H1 (cell line): ENCODE results near the gene EHD4. TPM values are rescaled to one million over a fixed set of nuclear protein-coding genes. Genes with fewer than 3 reads are reported as not detected.

Experiments used
- BRCA1 ChIP-seq: IDR thresholded peaks from 2 replicates; pipeline ENCODE4 v1.6.1; 2012; ENCODE audit warnings: low read depth, low read length, improper control_type of control experiment
- CHD1 ChIP-seq: IDR thresholded peaks from 2 replicates; pipeline ENCODE4 v1.6.1; 2012; ENCODE audit warnings: low read depth, low read length, improper control_type of control experiment
- POLR2AphosphoS5 ChIP-seq: IDR thresholded peaks from 2 replicates; pipeline ENCODE4 v1.6.1; 2011; ENCODE audit warnings: low read depth, low read length
- polyA plus RNA-seq, 7 experiments: library from polyadenylated mRNA; depleted of rRNA in 3 of 7; stranded (reverse) in 5 of 7; unstranded in 2 of 7; fragments of >200 nt in 5 of 7; fragments of 200-250 nt in 2 of 7; gene quantifications; 1 replicate in 5 of 7; 2 replicates in 1 of 7; 4 replicates in 1 of 7; pipeline versions ENCODE4 v1.2.1 to v1.2.3, GENCODE V29; 2011 to 2013; ENCODE audit warnings: missing spikeins in 2 of 7, mixed read lengths in 2 of 7
- total RNA-seq: library from RNA; stranded (reverse); fragmentation: NEBNext Ultra II Directional; extraction: Animal tissue kit (Norgen Biotek cat#: 25700); gene quantifications from 2 replicates; pipeline ENCODE4 v1.2.1, GENCODE V29; 2021
- TF ChIP-seq, protein P1 (sequence below): IDR thresholded peaks from 2 replicates; pipeline ENCODE4 v1.6.1; 2012; ENCODE audit warnings: low read length, inconsistent platforms
- TF ChIP-seq, protein P2 (sequence below): fragments of 300-600 bp; sonication (generic); IDR thresholded peaks from 2 replicates; pipeline ENCODE4 v1.7.1; 2012; ENCODE audit warnings: low read length, moderate library complexity, mild to moderate bottlenecking, inconsistent platforms; ENCODE audit not compliant: insufficient replicate concordance

EHD4 gene
- total and polyA plus RNA-seq, 2 of the 8 experiments (the other 6 are each of a cell fraction or from before 2014, with no cell fraction given): 17.5 to 24.5 TPM

DNA sequence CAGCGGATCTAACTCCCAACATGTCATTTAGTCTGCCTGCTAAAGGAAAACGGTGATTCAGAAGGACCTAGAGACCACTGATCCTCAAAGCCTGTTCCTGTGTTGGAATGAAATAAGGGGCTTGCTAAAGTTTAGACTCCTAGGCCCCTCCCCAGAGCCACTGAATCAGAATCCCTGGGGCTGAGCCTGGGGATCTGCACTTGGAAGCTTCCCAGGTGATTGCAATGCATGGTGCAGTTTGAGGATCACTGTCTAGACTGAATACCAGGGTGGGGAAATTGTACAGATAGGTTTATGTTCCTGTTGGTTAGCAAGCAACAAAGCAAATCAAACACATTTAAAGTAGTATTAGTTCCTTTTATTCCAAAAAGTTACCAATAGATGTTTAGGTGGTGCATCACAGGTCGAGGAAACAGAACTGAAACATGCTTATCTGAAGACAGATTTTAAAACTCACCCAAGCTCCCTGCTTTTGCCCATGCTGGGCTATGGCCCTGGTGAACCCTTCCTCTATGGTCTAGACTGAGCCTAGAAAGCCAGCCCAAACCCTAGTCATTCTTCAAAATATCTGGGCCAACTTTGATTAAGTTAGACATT lies 48.9 kb downstream of the EHD4 start (continued):
- TF ChIP-seq, protein P1, sequence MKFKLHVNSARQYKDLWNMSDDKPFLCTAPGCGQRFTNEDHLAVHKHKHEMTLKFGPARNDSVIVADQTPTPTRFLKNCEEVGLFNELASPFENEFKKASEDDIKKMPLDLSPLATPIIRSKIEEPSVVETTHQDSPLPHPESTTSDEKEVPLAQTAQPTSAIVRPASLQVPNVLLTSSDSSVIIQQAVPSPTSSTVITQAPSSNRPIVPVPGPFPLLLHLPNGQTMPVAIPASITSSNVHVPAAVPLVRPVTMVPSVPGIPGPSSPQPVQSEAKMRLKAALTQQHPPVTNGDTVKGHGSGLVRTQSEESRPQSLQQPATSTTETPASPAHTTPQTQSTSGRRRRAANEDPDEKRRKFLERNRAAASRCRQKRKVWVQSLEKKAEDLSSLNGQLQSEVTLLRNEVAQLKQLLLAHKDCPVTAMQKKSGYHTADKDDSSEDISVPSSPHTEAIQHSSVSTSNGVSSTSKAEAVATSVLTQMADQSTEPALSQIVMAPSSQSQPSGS: no peak
- TF ChIP-seq, protein P2, sequence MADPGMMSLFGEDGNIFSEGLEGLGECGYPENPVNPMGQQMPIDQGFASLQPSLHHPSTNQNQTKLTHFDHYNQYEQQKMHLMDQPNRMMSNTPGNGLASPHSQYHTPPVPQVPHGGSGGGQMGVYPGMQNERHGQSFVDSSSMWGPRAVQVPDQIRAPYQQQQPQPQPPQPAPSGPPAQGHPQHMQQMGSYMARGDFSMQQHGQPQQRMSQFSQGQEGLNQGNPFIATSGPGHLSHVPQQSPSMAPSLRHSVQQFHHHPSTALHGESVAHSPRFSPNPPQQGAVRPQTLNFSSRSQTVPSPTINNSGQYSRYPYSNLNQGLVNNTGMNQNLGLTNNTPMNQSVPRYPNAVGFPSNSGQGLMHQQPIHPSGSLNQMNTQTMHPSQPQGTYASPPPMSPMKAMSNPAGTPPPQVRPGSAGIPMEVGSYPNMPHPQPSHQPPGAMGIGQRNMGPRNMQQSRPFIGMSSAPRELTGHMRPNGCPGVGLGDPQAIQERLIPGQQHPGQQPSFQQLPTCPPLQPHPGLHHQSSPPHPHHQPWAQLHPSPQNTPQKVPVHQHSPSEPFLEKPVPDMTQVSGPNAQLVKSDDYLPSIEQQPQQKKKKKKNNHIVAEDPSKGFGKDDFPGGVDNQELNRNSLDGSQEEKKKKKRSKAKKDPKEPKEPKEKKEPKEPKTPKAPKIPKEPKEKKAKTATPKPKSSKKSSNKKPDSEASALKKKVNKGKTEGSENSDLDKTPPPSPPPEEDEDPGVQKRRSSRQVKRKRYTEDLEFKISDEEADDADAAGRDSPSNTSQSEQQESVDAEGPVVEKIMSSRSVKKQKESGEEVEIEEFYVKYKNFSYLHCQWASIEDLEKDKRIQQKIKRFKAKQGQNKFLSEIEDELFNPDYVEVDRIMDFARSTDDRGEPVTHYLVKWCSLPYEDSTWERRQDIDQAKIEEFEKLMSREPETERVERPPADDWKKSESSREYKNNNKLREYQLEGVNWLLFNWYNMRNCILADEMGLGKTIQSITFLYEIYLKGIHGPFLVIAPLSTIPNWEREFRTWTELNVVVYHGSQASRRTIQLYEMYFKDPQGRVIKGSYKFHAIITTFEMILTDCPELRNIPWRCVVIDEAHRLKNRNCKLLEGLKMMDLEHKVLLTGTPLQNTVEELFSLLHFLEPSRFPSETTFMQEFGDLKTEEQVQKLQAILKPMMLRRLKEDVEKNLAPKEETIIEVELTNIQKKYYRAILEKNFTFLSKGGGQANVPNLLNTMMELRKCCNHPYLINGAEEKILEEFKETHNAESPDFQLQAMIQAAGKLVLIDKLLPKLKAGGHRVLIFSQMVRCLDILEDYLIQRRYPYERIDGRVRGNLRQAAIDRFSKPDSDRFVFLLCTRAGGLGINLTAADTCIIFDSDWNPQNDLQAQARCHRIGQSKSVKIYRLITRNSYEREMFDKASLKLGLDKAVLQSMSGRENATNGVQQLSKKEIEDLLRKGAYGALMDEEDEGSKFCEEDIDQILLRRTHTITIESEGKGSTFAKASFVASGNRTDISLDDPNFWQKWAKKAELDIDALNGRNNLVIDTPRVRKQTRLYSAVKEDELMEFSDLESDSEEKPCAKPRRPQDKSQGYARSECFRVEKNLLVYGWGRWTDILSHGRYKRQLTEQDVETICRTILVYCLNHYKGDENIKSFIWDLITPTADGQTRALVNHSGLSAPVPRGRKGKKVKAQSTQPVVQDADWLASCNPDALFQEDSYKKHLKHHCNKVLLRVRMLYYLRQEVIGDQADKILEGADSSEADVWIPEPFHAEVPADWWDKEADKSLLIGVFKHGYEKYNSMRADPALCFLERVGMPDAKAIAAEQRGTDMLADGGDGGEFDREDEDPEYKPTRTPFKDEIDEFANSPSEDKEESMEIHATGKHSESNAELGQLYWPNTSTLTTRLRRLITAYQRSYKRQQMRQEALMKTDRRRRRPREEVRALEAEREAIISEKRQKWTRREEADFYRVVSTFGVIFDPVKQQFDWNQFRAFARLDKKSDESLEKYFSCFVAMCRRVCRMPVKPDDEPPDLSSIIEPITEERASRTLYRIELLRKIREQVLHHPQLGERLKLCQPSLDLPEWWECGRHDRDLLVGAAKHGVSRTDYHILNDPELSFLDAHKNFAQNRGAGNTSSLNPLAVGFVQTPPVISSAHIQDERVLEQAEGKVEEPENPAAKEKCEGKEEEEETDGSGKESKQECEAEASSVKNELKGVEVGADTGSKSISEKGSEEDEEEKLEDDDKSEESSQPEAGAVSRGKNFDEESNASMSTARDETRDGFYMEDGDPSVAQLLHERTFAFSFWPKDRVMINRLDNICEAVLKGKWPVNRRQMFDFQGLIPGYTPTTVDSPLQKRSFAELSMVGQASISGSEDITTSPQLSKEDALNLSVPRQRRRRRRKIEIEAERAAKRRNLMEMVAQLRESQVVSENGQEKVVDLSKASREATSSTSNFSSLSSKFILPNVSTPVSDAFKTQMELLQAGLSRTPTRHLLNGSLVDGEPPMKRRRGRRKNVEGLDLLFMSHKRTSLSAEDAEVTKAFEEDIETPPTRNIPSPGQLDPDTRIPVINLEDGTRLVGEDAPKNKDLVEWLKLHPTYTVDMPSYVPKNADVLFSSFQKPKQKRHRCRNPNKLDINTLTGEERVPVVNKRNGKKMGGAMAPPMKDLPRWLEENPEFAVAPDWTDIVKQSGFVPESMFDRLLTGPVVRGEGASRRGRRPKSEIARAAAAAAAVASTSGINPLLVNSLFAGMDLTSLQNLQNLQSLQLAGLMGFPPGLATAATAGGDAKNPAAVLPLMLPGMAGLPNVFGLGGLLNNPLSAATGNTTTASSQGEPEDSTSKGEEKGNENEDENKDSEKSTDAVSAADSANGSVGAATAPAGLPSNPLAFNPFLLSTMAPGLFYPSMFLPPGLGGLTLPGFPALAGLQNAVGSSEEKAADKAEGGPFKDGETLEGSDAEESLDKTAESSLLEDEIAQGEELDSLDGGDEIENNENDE: no peak
- no peak for TF ChIP-seq POLR2AphosphoS5
- TF ChIP-seq BRCA1: no peak
- no peak for TF ChIP-seq CHD1
